Brain microvascular endothelial cell (primary cell): ENCODE data around the gene MTG2.

ENCODE experiments used
- DNase-seq: peaks from one replicate; pipeline ENCODE4 v3.0.0-alpha.2; 2020
- H3K27ac ChIP-seq: fragments of 250-450 bp; sonication (Bioruptor Pico); 2 replicates; pipeline ENCODE4 v1.5.1; 2020; ENCODE audit warnings: mild to moderate bottlenecking, moderate library complexity
- H3K27me3 ChIP-seq: fragments of 250-450 bp; sonication (Bioruptor Pico); replicated peaks from 2 replicates; pipeline ENCODE4 v1.5.1; 2020; ENCODE audit warnings: mild to moderate bottlenecking
- H3K36me3 ChIP-seq: fragments of 250-450 bp; sonication (Bioruptor Pico); replicated peaks from 2 replicates; pipeline ENCODE4 v1.5.1; 2020; ENCODE audit warnings: mild to moderate bottlenecking
- H3K4me3 ChIP-seq: 2 replicates; pipeline ENCODE4 v1.5.1; 2011; ENCODE audit warnings: low read depth, mild to moderate bottlenecking, control low read depth, low read length, moderate library complexity
- in situ Hi-C: cut with HindIII; loops from 2 replicates; pipeline ENCODE4 v1.10.0; 2017; ENCODE audit warnings: low sequenced_read_pairs, low pct_ligation_motif_present
- TF ChIP-seq, protein P1 (sequence below): IDR thresholded peaks from 2 replicates; pipeline ENCODE4 v1.5.1; 2011; ENCODE audit warnings: low read depth, mild to moderate bottlenecking, moderate library complexity, low read length, control low read depth, inconsistent platforms; ENCODE audit errors: missing control alignments

Gene MTG2

DNA sequence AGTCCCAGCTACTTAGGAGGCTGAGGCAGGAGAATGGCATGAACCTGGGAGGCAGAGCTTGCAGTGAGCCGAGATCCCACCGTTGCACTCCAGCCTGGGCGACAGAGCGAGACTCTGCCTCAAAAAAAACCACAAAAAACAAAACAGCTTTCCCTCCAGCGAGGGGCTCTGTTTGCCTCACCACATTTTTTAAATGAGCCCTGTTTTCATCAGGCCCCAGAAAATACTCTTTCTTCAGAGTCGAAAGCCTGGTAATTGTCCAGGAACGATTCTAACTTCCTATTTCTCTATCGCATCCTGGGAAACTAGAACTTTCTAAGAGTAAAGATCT is 12.2 kb downstream of the MTG2 start:
- TF ChIP-seq, protein P1, sequence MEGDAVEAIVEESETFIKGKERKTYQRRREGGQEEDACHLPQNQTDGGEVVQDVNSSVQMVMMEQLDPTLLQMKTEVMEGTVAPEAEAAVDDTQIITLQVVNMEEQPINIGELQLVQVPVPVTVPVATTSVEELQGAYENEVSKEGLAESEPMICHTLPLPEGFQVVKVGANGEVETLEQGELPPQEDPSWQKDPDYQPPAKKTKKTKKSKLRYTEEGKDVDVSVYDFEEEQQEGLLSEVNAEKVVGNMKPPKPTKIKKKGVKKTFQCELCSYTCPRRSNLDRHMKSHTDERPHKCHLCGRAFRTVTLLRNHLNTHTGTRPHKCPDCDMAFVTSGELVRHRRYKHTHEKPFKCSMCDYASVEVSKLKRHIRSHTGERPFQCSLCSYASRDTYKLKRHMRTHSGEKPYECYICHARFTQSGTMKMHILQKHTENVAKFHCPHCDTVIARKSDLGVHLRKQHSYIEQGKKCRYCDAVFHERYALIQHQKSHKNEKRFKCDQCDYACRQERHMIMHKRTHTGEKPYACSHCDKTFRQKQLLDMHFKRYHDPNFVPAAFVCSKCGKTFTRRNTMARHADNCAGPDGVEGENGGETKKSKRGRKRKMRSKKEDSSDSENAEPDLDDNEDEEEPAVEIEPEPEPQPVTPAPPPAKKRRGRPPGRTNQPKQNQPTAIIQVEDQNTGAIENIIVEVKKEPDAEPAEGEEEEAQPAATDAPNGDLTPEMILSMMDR = no peak
- Histone ChIP-seq H3K36me3 (peaks cover 20% of the 10 kb centered on the region), H3K27me3 (no peaks in the 10 kb centered on the region), H3K27ac (no peak overlapping the region), H3K4me3 (no peak overlapping the region)
- no peak for DNase-seq
- in situ Hi-C loops = no loop called here

DNA sequence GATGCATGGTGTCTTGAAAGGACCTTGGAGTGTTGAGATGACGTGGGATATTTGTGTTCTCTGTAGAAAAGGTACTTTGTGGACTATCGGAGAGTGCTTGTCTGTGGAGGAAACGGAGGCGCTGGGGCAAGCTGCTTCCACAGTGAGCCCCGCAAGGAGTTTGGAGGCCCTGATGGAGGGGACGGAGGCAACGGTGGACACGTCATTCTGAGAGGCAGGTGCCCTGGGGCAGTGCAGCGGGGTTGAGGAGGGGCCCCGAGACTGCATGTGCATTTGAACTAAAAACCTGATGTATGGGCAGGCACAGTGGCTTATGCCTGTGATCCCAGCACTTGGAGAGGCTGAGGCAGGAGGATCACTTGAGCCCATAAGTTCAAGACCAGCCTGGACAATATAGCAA is 12.9 kb downstream of the MTG2 start:
- Histone ChIP-seq H3K4me3 (no peak overlapping the region), H3K36me3 (peaks cover 25% of the 10 kb centered on the region), H3K27ac (no peak overlapping the region), H3K27me3 (no peaks in the 10 kb centered on the region)
- in situ Hi-C loops = no loop called here
- TF ChIP-seq, protein P1 = no peak
- no peak for DNase-seq

DNA sequence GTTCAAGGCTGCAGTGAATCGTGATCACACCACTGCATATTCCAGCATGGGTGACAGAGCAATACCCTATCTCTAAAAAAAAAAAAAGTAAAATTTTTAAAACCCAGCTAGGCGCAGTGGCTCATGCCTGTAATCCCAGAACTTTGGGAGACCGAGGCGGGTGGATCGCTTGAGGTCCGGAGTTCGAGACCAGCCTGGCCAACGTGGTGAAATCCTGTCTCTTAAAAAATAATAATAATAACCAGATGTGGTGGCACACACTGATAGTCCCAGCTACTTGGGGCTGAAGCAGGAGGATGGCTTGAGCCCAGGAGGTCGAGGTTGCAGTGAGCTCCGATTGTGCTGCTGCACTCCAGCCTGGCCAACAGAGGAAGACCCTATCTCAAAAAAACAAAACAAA is 13.5 kb downstream of the MTG2 start:
- in situ Hi-C loops = no loop called here
- Histone ChIP-seq H3K27ac (no peak overlapping the region), H3K27me3 (no peaks in the 10 kb centered on the region), H3K36me3 (peaks cover 31% of the 10 kb centered on the region), H3K4me3 (no peak overlapping the region)
- no peak for DNase-seq
- TF ChIP-seq, protein P1 = no peak

DNA sequence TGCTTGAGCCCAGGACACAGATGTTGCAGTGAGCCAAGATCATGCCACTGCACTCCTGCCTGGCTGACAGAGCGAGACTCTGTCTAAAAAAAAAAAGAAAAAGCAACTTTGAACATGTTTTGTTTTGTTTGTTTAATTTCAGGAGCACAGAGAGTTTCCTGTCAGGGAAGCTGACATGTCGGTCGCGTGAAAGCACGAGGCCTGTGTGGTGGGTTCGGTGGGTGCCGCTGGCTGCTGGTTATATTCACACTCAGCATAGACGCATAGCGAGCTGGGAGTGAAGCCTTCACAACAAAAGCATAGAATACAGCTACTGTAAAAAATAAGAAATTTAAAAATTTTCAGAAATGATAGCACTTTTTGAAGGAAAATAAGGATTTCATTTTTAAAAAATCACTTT is 14.5 kb downstream of the MTG2 start:
- H3K27me3 ChIP-seq = no peaks in the 10 kb centered on the region
- TF ChIP-seq, protein P1 = no peak
- no peak for DNase-seq
- H3K36me3 ChIP-seq = peaks cover 33% of the 10 kb centered on the region
- no peak overlapping the region for H3K4me3 ChIP-seq
- in situ Hi-C loops = no loop called here
- no peak overlapping the region for H3K27ac ChIP-seq

DNA sequence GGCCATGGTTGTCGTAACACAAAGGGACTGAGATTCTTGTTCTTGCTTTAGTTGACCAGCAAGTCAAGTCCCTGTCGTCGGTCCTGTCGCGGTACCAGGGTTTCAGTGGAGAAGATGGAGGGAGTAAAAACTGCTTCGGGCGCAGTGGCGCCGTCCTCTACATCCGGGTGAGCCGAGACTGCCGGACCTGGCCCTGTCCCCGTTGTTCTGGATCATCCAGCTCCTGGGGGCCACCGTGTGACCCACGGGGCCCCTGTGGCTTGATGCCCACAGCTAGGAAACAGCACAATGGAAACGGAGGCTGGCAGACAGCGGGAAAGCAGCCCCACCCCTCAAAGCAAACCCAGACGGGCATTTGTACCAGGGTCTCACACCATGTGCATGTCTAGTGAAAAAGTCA is 15.0 kb downstream of the MTG2 start:
- in situ Hi-C loops = no loop called here
- Histone ChIP-seq H3K27ac (no peak overlapping the region), H3K27me3 (no peaks in the 10 kb centered on the region), H3K4me3 (no peak overlapping the region), H3K36me3 (peaks cover 33% of the 10 kb centered on the region)
- DNase-seq = no peak
- TF ChIP-seq, protein P1 = no peak

DNA sequence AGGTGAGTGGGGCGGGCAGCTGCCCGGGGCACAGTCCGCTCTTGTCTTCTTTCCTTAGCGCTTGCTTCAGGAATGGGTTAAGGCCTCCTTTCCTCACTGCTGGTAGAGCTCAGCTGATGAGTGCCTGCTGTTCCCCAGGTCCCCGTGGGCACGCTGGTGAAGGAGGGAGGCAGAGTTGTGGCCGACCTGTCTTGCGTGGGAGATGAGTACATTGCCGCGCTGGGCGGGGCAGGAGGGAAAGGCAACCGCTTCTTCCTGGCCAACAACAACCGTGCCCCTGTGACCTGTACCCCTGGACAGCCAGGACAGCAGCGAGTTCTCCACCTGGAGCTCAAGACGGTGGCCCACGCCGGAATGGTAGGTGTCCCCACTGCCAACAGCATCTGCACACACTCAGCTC is 15.7 kb downstream of the MTG2 start:
- in situ Hi-C loops = no loop called here
- H3K36me3 ChIP-seq = peaks cover 33% of the 10 kb centered on the region
- H3K27ac ChIP-seq = no peak overlapping the region
- H3K4me3 ChIP-seq = no peak overlapping the region
- TF ChIP-seq, protein P1 = no peak
- no peak for DNase-seq
- no peaks in the 10 kb centered on the region for H3K27me3 ChIP-seq
